ENCODE measurements around the gene TOPORS. TPM values are rescaled to one million over a fixed set of nuclear protein-coding genes. Genes with fewer than 3 reads are reported as not detected.
A peak's percentile ranks its signal among the peaks of the same experiment; 100 is the strongest.

The TOPORS gene
- total RNA-seq, 2 donors from 2014 or later: 25.8 to 28.3 TPM

DNA sequence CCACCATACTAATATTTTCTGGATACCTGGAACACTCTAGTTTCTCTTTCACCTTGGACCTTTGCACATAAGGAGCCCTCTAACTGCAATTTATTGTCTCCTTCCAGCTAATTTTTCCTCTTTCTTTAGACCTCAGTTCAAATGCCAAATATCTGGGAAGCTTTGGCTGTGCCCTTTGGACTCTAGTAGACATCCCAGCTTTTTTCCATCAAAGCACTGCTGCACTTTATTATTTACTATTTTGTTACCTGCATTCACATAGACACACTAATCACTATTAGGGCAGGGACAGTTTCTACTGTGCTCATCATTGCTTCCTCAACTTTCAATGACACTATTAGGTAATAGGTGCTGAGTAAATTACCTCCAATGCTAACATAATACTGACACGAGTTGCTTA lies 28.5 kb downstream of the TOPORS start:
- ATAC-seq (no peak), DNase-seq (no peak)
- H3K4me1 Mint-ChIP-seq: peaks cover 44% of the 10 kb centered on the region

DNA sequence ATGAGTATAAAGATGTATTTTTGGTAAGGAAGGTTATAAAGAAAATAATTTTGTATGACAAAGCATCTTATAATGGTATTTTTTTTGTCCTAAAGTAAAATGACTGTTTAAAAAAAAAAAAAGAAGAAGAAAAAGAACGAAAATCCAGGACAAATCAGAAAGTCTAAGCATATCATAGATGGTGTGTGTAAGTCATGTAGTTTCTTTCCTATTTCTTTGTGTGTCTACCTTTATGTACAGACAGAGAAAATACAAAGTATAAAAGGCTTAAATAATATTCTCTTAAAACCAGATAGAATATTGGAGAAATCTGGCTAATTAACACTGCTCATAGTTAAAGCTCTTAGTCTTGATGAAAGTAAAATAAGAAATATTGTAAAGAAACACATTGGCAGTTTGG lies 34.1 kb downstream of the TOPORS start:
- Mint-ChIP-seq H3K36me3 (ENCODE audit: low read depth) (peaks cover 7% of the 10 kb centered on the region), H3K4me1 (peaks cover 28% of the 10 kb centered on the region), H3K4me3 (no peak overlapping the region), H3K27me3 (no peaks in the 10 kb centered on the region), H3K27ac (no peak overlapping the region)
- DNase-seq (no peak), ATAC-seq (no peak)
- no peaks in the 10 kb centered on the region for H3K9me3 ChIP-seq (ENCODE audit: control insufficient read depth, low read length, poor library complexity, severe bottlenecking)

More for the DNA sequence above, 28.5 kb downstream of the TOPORS start:
- H3K36me3 Mint-ChIP-seq (ENCODE audit: low read depth): peaks cover 5% of the 10 kb centered on the region
- H3K9me3 ChIP-seq (ENCODE audit: control insufficient read depth, low read length, poor library complexity, severe bottlenecking): no peaks in the 10 kb centered on the region
- H3K4me3 Mint-ChIP-seq: peak overlapping the region; percentile 22
- H3K27ac Mint-ChIP-seq: peak overlapping the region; percentile 98
- no peaks in the 10 kb centered on the region for H3K27me3 Mint-ChIP-seq

DNA sequence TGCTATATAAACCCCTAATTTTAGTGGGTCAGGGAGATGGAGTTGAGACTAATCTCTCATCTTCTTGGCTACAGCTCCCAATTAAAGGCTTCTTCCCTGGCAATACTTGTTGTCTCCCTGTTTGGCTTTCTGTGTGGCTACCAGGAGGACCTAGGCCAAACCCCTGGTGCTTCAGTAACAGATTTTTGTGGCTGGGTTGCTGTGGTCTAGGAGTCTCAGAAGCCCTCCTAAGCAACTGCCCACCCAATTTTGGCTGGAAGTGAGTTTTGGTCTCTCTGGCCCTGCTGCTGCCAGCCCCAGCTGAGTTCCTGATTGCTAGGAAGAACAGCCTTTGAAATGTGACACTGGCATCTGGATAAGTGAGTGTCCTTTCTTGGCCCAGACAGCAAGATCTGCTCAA lies 36.1 kb downstream of the TOPORS start:
- peaks cover 33% of the 10 kb centered on the region for H3K4me1 Mint-ChIP-seq
- ATAC-seq (no peak), DNase-seq (no peak)
- peaks cover 8% of the 10 kb centered on the region for H3K36me3 Mint-ChIP-seq (ENCODE audit: low read depth)
- no peak overlapping the region for H3K4me3 Mint-ChIP-seq
- H3K27ac Mint-ChIP-seq: peak overlapping the region; percentile 65
- H3K9me3 ChIP-seq (ENCODE audit: control insufficient read depth, low read length, poor library complexity, severe bottlenecking): no peaks in the 10 kb centered on the region
- H3K27me3 Mint-ChIP-seq: no peaks in the 10 kb centered on the region

DNA sequence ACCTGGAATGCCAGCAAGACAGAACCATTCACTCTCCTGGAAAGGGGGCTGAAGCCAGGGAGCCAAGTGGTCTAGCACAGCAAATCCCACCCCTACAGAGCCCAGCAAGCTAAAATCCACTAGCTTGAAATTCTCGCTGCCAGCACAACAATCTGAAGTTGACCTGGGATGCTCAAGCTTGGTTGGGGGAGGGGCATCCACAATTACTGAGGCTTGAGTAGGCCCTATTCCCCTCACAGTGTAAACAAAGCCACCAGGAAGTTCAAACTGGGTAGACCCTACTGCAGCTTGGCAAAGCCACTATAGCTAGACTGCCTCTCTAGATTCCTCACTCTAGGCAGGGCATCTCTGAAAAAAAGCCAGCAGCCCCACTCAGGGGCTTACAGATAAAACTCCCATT lies 43.7 kb downstream of the TOPORS start:
- Mint-ChIP-seq H3K4me3 (no peak overlapping the region), H3K4me1 (peaks cover 40% of the 10 kb centered on the region), H3K27me3 (no peaks in the 10 kb centered on the region), H3K36me3 (ENCODE audit: low read depth) (peaks cover 2% of the 10 kb centered on the region), H3K27ac (peak overlapping the region; percentile 67)
- DNase-seq: no peak
- no peaks in the 10 kb centered on the region for H3K9me3 ChIP-seq (ENCODE audit: control insufficient read depth, low read length, poor library complexity, severe bottlenecking)
- no peak for ATAC-seq

DNA sequence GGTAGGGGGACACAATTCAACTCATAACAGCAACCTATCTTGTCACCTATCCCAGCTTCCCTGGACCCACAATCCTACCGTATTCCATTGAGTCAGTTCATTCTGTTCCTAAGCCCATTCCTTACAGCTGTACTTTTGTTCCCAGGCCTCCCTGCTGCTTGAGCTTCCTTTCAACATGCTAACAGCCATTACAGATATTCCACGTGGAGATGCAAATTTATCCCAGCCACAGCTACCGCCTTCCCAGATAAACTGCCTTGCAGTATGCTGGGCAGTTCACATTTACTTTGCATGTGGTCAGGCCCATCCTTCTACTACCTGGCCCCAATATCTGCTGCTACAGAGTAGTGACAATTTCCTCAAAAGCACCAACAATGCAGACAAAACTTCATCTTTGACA lies 49.4 kb downstream of the TOPORS start:
- no peak for ATAC-seq
- H3K27ac Mint-ChIP-seq: peak overlapping the region; percentile 59
- H3K27me3 Mint-ChIP-seq: no peaks in the 10 kb centered on the region
- no peaks in the 10 kb centered on the region for H3K9me3 ChIP-seq (ENCODE audit: control insufficient read depth, low read length, poor library complexity, severe bottlenecking)
- peaks cover 9% of the 10 kb centered on the region for H3K4me1 Mint-ChIP-seq
- no peak for DNase-seq
- no peaks in the 10 kb centered on the region for H3K36me3 Mint-ChIP-seq (ENCODE audit: low read depth)
- no peak overlapping the region for H3K4me3 Mint-ChIP-seq

DNA sequence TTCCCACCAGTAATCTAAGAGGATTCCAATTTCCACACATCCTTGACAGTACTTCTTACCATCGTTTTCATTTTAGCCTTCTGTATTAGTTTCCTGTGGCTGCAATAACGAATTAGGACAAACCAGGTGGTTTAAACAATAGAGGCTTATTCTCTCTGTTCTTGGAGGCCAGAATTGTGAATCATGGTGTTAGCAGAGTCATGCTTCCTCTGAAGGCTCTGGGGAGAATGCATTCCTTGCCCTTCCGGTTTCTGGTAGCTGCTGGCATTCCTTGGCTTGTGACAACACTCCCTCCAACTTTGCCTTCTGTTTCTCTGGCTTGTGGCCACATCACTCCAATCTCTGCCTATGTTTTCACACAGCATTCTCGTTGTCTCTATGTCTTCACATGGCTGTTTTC lies 49.9 kb downstream of the TOPORS start:
- Mint-ChIP-seq H3K4me3 (no peak overlapping the region), H3K27ac (peak overlapping the region; percentile 59), H3K36me3 (ENCODE audit: low read depth) (no peaks in the 10 kb centered on the region), H3K27me3 (no peaks in the 10 kb centered on the region), H3K4me1 (peaks cover 9% of the 10 kb centered on the region)
- no peak for DNase-seq
- H3K9me3 ChIP-seq (ENCODE audit: control insufficient read depth, low read length, poor library complexity, severe bottlenecking): no peaks in the 10 kb centered on the region
- ATAC-seq: no peak

DNA sequence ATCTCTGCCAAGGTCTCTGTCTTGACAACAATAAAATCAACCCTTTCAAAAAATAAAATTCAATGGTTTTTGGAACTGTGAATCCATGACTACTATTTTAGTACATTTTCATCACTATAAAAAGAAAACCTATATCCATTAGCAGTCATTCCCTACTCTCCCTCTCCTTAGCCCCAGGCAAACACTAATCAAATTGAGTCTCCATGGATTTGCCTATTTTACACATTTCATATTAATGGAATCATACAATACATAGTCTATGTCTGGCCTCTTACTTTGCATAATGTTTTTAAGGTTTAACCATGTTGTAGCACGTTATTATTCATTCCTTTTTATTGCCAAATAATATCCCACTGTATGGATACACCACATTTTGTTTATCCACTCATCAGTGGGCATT lies 50.5 kb downstream of the TOPORS start:
- Mint-ChIP-seq H3K27me3 (no peaks in the 10 kb centered on the region), H3K27ac (no peak overlapping the region), H3K4me3 (no peak overlapping the region), H3K4me1 (peaks cover 9% of the 10 kb centered on the region), H3K36me3 (ENCODE audit: low read depth) (no peaks in the 10 kb centered on the region)
- DNase-seq: no peak
- no peaks in the 10 kb centered on the region for H3K9me3 ChIP-seq (ENCODE audit: control insufficient read depth, low read length, poor library complexity, severe bottlenecking)
- ATAC-seq: no peak

DNA sequence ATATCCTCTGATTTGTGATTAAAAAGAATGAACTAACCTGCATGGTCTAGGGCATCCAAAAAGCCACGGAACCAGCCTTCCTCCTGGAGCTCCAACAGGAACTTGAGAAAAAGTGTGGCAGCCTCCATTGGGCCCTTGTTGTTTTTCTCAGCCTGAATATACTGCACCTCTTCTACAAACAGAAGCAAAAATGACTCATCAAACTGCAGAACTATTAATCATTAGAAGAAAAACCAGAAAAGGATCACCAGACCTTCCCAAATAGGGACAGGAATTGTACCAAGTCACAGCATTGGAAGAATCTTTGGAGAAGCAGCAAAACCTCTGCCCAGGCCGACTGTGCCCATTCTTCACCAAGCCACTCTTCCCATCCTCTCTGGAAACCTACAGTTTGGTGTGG lies 51.6 kb downstream of the TOPORS start:
- ATAC-seq: no peak
- H3K4me1 Mint-ChIP-seq: peaks cover 6% of the 10 kb centered on the region
- no peaks in the 10 kb centered on the region for H3K9me3 ChIP-seq (ENCODE audit: control insufficient read depth, low read length, poor library complexity, severe bottlenecking)
- H3K36me3 Mint-ChIP-seq (ENCODE audit: low read depth): no peaks in the 10 kb centered on the region
- H3K27ac Mint-ChIP-seq: no peak overlapping the region
- no peaks in the 10 kb centered on the region for H3K27me3 Mint-ChIP-seq
- no peak for DNase-seq
- no peak overlapping the region for H3K4me3 Mint-ChIP-seq

DNA sequence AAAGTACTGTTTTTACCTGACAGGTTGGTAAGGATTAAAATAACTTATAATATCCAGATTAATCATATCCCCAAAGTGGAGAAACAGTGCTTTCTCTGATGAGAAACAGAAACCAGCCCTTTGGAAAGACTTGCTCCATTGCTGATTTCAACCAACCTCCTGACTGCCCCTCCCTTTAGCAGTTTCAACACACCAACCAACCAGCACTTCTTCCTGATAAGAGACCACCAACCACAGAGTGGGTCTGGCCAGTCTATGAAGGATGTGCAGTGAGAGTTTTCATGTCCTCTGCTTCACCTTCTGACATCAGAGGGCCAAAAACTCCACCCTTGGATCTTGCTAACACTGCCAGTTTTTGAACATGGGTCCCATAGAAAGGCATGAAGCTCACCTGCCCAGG lies 54.5 kb downstream of the TOPORS start:
- DNase-seq (no peak), ATAC-seq (no peak)
- no peaks in the 10 kb centered on the region for H3K9me3 ChIP-seq (ENCODE audit: control insufficient read depth, low read length, poor library complexity, severe bottlenecking)
- no peak overlapping the region for H3K4me3 Mint-ChIP-seq
- peaks cover 5% of the 10 kb centered on the region for H3K4me1 Mint-ChIP-seq
- H3K27ac Mint-ChIP-seq: peak overlapping the region; percentile 80
- no peaks in the 10 kb centered on the region for H3K36me3 Mint-ChIP-seq (ENCODE audit: low read depth)
- H3K27me3 Mint-ChIP-seq: no peaks in the 10 kb centered on the region

DNA sequence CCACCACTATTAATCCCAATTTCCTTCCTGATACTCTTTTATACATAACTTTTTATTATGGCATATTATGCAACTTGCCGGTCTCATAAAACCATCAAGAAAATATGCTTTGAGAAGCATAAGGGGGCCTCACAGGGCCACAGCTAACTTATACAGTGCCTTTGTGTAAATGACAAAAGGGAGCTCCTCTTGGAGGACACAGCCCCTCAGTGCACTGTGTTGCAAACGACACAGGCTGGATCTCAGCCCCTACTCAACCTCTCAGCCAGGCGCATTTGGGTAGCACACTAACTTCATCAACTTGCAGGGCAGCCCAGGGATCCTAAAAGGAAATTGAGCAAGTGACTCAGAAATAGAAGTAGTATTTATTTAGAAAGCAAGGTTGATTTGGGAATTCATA lies 61.8 kb downstream of the TOPORS start:
- peaks cover 8% of the 10 kb centered on the region for H3K36me3 Mint-ChIP-seq (ENCODE audit: low read depth)
- no peak for ATAC-seq

More for the DNA sequence above, 61.8 kb downstream of the TOPORS start:
- DNase-seq: no peak
- H3K9me3 ChIP-seq (ENCODE audit: control insufficient read depth, low read length, poor library complexity, severe bottlenecking): no peaks in the 10 kb centered on the region
- peak overlapping the region; percentile 87 for H3K27ac Mint-ChIP-seq
- peaks cover 3% of the 10 kb centered on the region for H3K4me1 Mint-ChIP-seq
- no peak overlapping the region for H3K4me3 Mint-ChIP-seq
- no peaks in the 10 kb centered on the region for H3K27me3 Mint-ChIP-seq

Other genes starting within 250 kb of the TOPORS start
- gene ACO1, start 167.9 kb downstream of the TOPORS start, total RNA-seq: 1 to 10 TPM; 3.1 to 3.9 TPM
- 10 to 100 TPM in 1 of 2 donors, 1 to 10 TPM in 1; 8.4 to 13.5 TPM for gene RIGI, start 26.4 kb downstream of the TOPORS start, total RNA-seq
- 10 to 100 TPM; 24.1 to 24.3 TPM for gene SMIM27, start 259 bp downstream of the TOPORS start, total RNA-seq
- gene NDUFB6, start 20.6 kb upstream of the TOPORS start, total RNA-seq: 10 to 100 TPM; 11.1 to 14.2 TPM
- under 1 TPM in 1 of 2 donors, not detected in 1; 0.05 TPM for gene TAF1L, start 83.1 kb upstream of the TOPORS start, total RNA-seq
- not detected for gene TMEM215, start 231.0 kb upstream of the TOPORS start, total RNA-seq